SKM-1 treated with dmso at 0.1 percent for 144 hours (cell line): ENCODE data around the gene KCNK15.

Source experiments
- DNase-seq: peaks from one replicate; lab custom pipeline; 2025; ENCODE audit not compliant: unreplicated experiment; lab: John Stamatoyannopoulos, UW

Gene KCNK15

GRCh38 chr20:44733341-44734069 is 12.2 kb upstream of the KCNK15 start:
- peak; percentile 47 for DNase-seq

GRCh38 chr20:44734938-44735337 is 10.7 kb upstream of the KCNK15 start:
- no peak for DNase-seq

- DNase-seq: no peak
These were observed 9.9 kb upstream of the KCNK15 start for GRCh38 chr20:44735816-44736169.

DNA sequence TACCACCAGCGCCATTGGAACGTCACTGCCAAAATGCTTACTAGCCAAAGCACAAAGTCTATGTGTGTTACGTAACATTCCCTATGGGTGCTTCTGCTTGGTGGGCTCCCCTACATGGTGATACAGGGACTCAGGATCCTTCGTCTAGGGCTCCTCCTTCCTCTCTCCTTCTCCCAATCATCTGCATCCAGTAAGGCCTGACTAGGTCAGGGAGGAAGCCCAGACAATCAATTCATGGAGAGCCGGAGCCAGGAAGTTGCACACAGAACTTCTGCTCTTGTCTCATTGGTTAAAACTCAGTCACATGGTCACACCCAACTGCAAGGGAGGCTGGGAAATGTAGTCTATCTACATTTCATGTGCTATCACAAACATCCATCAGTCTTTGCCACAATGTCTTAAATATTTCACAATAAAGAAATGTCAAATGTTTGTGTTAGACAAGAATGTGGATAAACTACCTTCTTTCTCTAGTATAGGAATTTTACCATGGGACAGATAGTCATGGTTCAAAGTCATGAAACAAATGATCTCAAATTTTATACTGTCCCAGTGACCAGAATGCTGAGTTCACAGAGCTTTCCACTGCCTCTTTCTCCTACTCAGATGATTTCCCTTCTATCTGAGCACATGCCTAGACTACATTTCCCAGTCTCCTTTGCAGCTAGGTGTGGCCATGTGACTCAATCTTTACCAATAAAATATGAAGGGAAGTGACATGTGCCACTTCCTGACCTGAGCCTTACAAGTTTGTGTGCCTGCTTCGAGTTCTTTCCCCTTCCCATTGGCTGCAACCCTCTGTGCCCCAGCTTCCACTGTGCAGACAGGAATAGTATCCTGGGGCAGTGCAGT is 9.3 kb upstream of the KCNK15 start:
- peak; percentile 89 for DNase-seq

- DNase-seq: no peak
These were observed 8.5 kb upstream of the KCNK15 start for GRCh38 chr20:44737116-44737515.

- DNase-seq: peak; percentile 62
These were observed 6.7 kb upstream of the KCNK15 start for GRCh38 chr20:44738813-44739477.

GRCh38 chr20:44739942-44740341 is 5.7 kb upstream of the KCNK15 start:
- no peak for DNase-seq

DNA sequence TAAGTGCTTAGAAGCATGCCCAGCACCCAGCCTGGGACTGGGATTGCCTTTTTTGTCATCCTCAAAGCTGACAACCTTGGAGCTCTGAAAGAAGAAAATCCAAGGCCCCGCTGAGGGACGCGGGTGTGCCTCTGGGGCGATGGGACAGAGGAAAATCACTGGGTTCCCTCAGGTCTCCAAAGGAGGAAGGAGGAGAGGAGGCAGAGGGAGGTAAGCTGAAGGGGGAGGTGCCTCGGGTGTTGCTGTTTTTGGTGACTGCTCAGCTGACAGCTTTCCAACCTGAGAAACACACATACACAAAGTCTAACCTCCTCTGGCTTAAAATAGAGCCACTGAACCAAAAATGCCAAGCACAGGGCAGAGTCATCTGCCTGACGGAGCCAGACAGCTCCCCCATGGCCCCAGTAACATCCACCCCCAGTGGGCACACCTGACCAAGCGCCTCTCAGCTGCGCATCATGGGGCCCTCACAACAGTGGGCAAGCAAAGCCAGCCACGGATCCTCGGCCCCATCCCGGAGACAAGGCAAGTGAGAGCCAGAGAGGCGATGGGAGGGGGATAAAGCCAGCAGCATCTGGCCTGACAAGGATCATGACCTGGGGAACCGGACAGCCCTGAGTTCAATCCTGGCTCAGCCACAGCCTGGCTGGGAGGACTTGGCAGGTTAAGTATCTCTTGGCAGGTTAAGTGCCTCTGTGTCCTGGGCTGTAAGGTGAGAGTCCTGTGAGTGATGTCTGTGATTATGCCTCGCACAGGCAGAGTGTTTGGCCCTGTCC is 3.2 kb upstream of the KCNK15 start:
- no peak for DNase-seq

DNA sequence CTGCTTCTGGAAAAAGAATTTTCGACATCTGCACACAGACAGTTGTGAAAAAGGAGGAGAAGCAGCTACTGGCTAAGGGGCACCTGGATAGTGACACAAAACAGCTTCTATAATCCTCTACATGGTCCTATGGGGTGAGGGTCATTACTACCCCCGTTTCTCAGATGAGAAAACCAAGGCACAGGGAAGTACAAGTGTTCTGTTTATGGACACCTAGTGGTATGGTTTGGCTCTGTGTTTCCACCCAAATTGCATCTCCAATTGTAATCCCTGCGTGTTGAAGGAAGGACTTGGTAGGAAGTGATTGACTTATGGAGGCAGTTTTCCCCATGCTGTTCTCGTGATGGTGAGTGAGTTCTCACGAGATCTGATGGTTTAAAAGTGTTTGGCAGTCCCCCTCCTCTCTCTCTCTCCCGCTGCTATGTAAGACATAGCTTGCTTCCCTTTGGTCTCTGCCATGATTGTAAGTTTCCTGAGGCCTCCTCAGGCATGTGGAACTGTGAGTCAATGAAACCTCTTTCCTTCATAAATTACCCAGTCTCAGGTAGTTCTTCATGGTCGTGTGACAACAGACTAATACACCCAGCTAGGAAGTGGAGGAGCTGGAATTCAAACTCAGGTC is 2.5 kb upstream of the KCNK15 start:
- DNase-seq: no peak

DNA sequence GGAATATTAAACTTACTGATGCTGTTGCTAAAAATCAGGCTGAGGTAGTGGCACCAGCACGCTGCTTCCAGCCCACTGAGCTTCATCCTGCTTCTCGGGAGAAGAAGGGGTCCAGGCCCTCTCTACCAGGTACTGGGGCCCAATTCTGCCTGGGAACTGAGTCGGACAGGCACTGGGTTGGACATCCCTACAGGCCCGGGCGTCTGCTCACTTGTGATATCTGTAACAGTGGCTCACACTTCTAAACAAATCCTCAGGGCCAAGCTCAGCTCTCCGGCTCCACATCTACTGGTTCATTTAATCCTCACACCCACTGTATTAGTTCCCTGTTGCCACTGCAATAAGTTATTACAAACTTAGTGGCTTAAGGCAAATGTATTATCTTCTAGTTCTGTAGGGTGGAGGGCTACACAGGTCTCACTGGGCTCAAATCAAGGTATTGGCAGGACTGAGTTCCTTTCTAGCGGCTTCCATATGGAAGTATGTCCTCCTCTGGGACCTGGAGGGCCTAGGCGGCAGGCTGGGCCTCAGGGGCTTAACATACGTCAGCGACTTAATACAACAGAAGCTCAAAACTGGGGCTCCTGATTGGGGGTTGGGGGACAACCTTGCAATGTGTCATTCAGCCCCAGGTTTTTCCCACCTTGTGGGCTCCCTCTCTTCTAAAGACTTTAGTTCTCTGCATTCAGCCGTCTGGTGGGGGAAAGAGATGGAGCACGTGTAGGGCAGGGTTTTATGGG is 1.6 kb upstream of the KCNK15 start:
- DNase-seq: no peak

DNA sequence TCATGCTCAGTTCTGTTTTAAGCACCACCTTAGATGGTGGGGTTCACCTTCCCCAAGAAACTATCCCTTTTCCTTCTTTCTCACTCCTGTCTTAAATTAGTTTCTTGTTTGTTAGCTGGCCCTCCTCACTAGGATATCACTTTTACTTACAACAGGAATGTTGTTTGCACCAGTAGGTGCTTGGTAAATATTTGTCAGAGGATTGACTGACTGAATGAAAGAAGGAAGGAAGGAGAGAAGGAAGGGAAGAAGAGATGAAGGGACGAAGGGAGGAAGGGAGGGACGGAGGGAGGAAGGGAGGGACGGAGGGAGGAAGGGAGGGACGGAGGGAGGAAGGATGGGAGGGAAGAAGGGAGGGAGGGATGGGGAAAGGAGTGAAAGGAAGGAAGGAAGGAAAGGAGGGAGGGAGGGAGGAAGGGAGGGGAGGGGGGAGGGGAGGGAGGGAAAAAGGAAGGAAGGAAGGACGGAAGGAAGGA is 505 bp upstream of the KCNK15 start:
- DNase-seq: no peak

DNA sequence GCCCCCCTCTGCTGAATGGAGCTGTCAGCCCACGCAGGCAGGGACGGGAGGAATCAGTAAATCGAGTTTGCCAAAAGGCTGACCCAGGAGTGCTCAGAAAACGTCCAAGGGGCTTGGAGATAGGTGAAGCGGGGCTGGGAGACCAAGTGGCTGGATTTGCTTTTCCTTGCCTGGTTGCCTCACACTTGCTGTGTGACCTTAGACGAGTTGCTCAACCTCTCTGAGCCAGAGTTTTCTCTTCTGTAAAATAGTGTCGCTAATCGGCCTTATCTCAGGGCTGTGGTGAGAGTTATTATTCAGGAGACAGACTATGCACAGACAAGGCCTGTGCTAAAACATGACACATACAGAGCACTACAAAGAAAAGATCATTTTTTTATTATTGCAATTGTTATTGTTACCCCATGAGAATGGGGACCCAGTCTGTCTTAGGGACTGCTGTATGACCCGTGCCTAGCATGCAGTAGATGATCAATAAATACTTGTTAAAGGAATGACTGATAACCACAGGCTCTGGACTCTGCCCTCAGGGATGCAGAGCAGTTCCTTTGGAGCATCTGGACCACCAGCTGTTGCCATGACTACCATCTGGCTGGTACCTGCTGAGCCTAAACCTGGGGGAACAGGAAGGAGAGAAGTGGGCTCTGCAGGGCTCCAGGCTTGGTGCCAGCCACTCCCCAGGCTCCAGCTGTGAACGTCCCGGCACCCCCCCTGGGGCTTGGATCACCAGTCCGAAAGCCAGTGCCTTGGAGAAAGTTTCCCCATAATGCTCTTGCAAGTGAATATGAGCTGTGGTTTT is 901 bp downstream of the KCNK15 start:
- no peak for DNase-seq

DNA sequence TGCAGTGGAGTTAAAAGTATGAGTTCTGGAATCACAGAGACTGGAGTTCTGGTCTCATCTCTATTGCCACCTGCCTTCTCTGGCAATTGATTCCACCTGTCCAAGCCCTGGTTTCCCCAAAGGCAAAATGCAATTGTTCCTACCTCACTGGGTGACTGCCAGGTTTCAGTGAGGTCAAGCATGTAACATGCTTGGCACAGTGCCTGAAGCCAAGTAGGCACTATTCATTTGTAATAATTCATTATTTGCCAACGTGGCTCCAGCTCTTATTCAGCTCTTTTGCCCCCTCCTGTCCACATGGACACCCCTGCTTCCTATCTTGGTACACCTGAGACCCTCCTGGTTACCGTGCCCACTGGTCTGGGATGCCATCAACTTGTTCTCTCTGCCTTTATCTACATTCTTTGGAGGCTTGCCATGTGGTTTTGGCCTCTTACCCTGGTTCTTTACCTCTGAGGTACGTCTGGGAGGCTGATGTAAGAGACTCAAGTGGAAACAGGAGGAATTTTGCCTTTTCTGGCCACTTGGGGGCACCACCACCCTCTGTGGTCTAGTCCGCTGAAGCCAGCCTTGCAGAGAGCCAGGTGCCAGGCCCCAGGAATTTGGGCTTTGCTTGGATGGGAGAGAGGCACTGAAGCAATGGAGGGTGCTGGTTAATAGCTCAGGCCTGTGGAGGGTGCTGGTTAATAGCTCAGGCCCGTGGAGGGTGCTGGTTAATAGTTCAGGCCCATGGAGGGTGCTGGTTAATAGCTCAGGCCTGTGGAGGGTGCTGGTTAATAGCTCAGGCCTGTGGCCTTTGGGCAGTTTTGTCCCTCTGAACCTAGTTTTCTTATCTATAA is 1.7 kb downstream of the KCNK15 start:
- DNase-seq: peak; percentile 53

DNA sequence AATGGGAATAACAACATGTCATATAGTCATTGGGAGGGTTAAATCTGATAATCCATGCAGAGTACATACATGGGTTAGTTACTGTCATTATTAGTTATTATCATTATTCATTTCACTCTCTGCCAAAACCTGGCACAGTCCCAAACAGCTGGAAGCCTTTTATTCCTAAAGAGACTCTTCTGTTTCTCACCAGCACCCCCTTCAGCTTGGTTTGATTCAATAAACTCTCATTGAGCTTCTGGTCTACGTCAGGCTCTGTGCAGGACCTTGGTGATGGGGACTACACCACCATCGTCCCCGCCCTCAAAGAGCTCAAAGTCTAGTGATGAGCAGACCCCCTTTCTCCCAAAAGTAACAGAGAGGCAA is 2.3 kb downstream of the KCNK15 start:
- DNase-seq: no peak

- no peak for DNase-seq
These were observed 4.6 kb downstream of the KCNK15 start for GRCh38 chr20:44750081-44750805.

DNA sequence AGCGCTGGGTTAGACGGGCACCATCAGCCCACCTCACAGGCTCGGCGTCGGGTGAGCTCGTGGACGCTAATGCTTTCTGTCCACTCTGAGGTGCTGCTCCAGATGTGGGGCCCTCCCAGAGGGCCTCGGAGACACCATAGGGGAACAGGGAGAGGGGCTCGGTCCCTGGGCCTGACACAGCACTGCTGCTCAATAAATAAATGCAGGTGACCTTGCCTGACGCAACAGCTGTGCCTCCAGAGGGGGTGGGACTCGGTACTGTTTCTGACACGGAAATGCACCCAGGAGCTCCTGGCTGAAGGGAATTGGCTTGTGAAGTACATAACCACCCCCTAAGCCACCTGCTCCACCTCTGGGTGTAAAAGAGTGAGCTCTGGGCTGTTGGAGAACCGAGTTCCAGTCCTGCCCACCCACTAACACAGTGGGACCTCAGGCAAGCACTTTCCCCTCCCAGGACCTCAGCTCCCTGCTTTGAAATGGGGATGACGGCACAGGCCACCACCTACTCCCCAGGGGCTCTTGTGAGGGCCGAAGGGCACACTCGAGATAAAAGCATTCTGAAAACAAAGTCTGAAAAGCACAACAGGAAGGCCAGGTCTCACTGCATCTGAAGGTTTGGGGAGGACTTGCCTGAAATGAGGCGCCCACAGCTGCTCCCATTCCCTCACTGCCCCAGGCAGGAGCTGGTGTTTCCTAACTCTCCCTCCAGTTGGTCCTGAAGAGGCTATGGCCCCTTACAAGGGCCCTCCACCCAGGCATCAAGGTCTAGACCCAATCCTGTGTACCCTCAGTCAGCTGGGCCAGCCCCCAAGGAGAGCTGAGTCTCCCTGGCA is 6.7 kb downstream of the KCNK15 start:
- no peak for DNase-seq

- DNase-seq: no peak
These were observed 8.9 kb downstream of the KCNK15 start for GRCh38 chr20:44754554-44754953.
